ENCODE data around the gene DDX31.

DNA sequence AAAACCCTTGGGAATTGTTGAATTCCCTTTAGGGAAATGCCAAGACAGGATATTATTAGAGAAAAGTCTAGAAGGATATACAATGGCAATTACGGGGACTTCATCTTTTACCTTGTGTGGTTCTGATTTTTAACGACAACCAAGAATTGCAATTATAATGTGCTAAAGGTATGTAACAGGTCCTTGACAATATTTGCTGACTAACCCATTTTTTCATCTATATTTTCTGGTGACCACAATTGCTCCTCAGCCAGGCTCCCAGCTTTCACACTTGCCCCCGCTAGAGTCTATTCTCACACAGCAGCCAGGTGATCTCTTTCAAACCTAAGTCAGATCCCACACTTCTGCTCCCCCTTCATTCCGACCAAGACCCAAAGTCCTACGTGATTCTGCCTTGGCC is 53.1 kb downstream of the DDX31 start:
- TF ChIP-seq POLR2A (IDR thresholded peaks at IDR 0.05), result no peak
- no peak for TF ChIP-seq CTCF (IDR thresholded peaks at IDR 0.05)

All from body of pancreas (tissue), 4 donors.